Endothelial cell of umbilical vein (primary cell): ENCODE measurements around the gene FRS3. TPM values are rescaled to one million over a fixed set of nuclear protein-coding genes. Genes with fewer than 3 reads are reported as not detected.

Experiments
- BruUV-seq: library from RNA; stranded (reverse); fragments of 400-500 nt; replicated peaks from 2 replicates; lab custom pipeline; 2021; lab: Mats Ljungman, UMichigan
- CTCF ChIA-PET: fragments of 300-600, 350-600 bp; sonication (Branson Sonifier 250); formaldehyde crosslinking; loops from one replicate; lab custom pipeline; 2021; ENCODE audit warnings: antibody characterized with exemption, inconsistent platforms; lab: Charles Lee
- POLR2A ChIA-PET: fragments of 300-600, 350-600 bp; sonication (Branson Sonifier 250); formaldehyde crosslinking; loops from one replicate; lab custom pipeline; 2021; ENCODE audit warnings: antibody characterized with exemption, inconsistent platforms; lab: Charles Lee
- DNase-seq: peaks from one replicate; pipeline ENCODE4 v3.0.0-alpha.2; 2011; ENCODE audit warnings: low read depth, low spot score
- FAIRE-seq: peaks from 2 replicates; lab custom pipeline; 2011; peaks lifted over from hg19 to GRCh38; lab: Jason Lieb, UNC
- H2AFZ ChIP-seq: 2 replicates; pipeline ENCODE4 v1.6.0; 2012; ENCODE audit warnings: low read depth, low read length, control low read depth, inconsistent platforms
- H3K27ac ChIP-seq: 2 replicates; pipeline ENCODE4 v1.5.1; 2011; ENCODE audit warnings: low read depth, mild to moderate bottlenecking, control low read depth, low read length, moderate library complexity; ENCODE audit not compliant: insufficient read depth
- H3K27me3 ChIP-seq, 2 experiments: 2 replicates each; pipeline versions ENCODE4 v1.6.0 to v1.6.1; 2011; ENCODE audit warnings: low read length in 2 of 2, mixed read lengths in 1 of 2; ENCODE audit not compliant: control insufficient read depth in 2 of 2, insufficient read depth in 2 of 2
- H3K36me3 ChIP-seq, 2 experiments: 2 replicates in 1 of 2; 3 replicates in 1 of 2; pipeline ENCODE4 v1.5.1; 2011; ENCODE audit warnings: low read length in 2 of 2, mild to moderate bottlenecking in 1 of 2, moderate library complexity in 1 of 2; ENCODE audit not compliant: control insufficient read depth in 2 of 2, insufficient read depth in 2 of 2; ENCODE audit errors: extremely low read depth in 1 of 2
- H3K4me1 ChIP-seq: 3 replicates; pipeline ENCODE4 v1.5.1; 2011; ENCODE audit warnings: mild to moderate bottlenecking, low read length; ENCODE audit not compliant: control insufficient read depth, insufficient read depth; ENCODE audit errors: extremely low read depth
- H3K4me2 ChIP-seq: 2 replicates; pipeline ENCODE4 v1.6.1; 2011; ENCODE audit warnings: low read length, control low read depth, mixed read lengths; ENCODE audit not compliant: insufficient read depth
- H3K4me3 ChIP-seq, 3 experiments: fragments of 200-600 bp in 1 of 3; sonication (generic), shearing (Covaris generic) in 1 of 3; replicated peaks in 1 of 3; 2 replicates each; pipeline ENCODE4 v1.5.1; 2011 to 2016; ENCODE audit warnings: control low read depth in 3 of 3, low read length in 3 of 3, mild to moderate bottlenecking in 2 of 3, inconsistent platforms in 1 of 3, low read depth in 1 of 3, moderate library complexity in 1 of 3; ENCODE audit not compliant: insufficient read depth in 1 of 3
- H3K79me2 ChIP-seq: 2 replicates; pipeline ENCODE4 v1.6.0; 2012; ENCODE audit warnings: low read length, inconsistent platforms; ENCODE audit not compliant: control insufficient read depth, insufficient read depth
- H3K9ac ChIP-seq: replicated peaks from 2 replicates; pipeline ENCODE3; 2011; ENCODE audit warnings: low read length, control low read depth; ENCODE audit not compliant: insufficient read depth; ENCODE audit errors: extremely low read depth
- H3K9me1 ChIP-seq: replicated peaks from 3 replicates; pipeline ENCODE4 v1.6.0; 2011; ENCODE audit warnings: mild to moderate bottlenecking, low read length; ENCODE audit not compliant: control insufficient read depth, insufficient read depth; ENCODE audit errors: extremely low read depth
- H3K9me3 ChIP-seq: replicated peaks from 2 replicates; pipeline ENCODE4 v1.5.1; 2012; ENCODE audit warnings: low read length, inconsistent platforms; ENCODE audit not compliant: control insufficient read depth, insufficient read depth
- H4K20me1 ChIP-seq: replicated peaks from 2 replicates; pipeline ENCODE3; 2011; ENCODE audit warnings: mild to moderate bottlenecking, low read length; ENCODE audit not compliant: control insufficient read depth, insufficient read depth; ENCODE audit errors: extremely low read depth
- CTCF ChIP-seq, 2 donors: IDR thresholded peaks; 1 replicate in 1 of 2; 2 replicates in 1 of 2; pipeline ENCODE4 v1.5.1; 2011; ENCODE audit warnings: low read length in 2 of 2, mild to moderate bottlenecking in 2 of 2, moderate library complexity in 2 of 2, control low read depth in 1 of 2, inconsistent platforms in 1 of 2, low read depth in 1 of 2; ENCODE audit not compliant: insufficient read depth in 1 of 2; ENCODE audit errors: extremely low read depth in 1 of 2
- EZH2 ChIP-seq: IDR thresholded peaks from 2 replicates; pipeline ENCODE4 v1.6.1; 2012; ENCODE audit warnings: borderline replicate concordance, low read depth, mild to moderate bottlenecking, moderate library complexity, low read length, inconsistent platforms; ENCODE audit not compliant: severe bottlenecking
- FOS ChIP-seq: IDR thresholded peaks from 2 replicates; pipeline ENCODE4 v1.6.1; 2011; ENCODE audit warnings: mild to moderate bottlenecking, low read length, moderate library complexity, borderline replicate concordance; ENCODE audit not compliant: insufficient read depth
- GATA2 ChIP-seq: IDR thresholded peaks from 2 replicates; pipeline ENCODE4 v1.7.0; 2011; ENCODE audit warnings: low read depth, mild to moderate bottlenecking, moderate library complexity, mixed read lengths, low read length; ENCODE audit not compliant: insufficient read length, insufficient read depth
- JUN ChIP-seq: IDR thresholded peaks from 2 replicates; pipeline ENCODE4 v1.6.1; 2011; ENCODE audit warnings: borderline replicate concordance, low read depth; ENCODE audit not compliant: insufficient read length, insufficient read depth
- MAX ChIP-seq: IDR thresholded peaks from 2 replicates; pipeline ENCODE4 v1.6.1; 2011; ENCODE audit not compliant: insufficient read depth, insufficient read length
- MYC ChIP-seq: IDR thresholded peaks from one replicate; pipeline ENCODE4 v1.6.1; 2011; ENCODE audit warnings: mild to moderate bottlenecking, low read depth, low read length
- POLR2A ChIP-seq: IDR thresholded peaks from 2 replicates; pipeline ENCODE4 v1.6.1; 2012; ENCODE audit warnings: low read depth, mild to moderate bottlenecking, control low read depth, low read length
- POLR2AphosphoS5 ChIP-seq: IDR thresholded peaks from 2 replicates; pipeline ENCODE4 v1.6.1; 2012; ENCODE audit warnings: low read depth, mild to moderate bottlenecking, control low read depth, low read length, moderate library complexity; ENCODE audit not compliant: insufficient read depth
- dilution Hi-C: fragments of 300-500 bp; cut with MboI; formaldehyde crosslinking; loops from one replicate; pipeline ENCODE4 v1.15.0; 2019; ENCODE audit warnings: low sequenced_read_pairs; ENCODE audit not compliant: extremely low pct_ligation_motif_present
- intact Hi-C: fragments of 100-400 bp; cut with micrococcal nuclease; formaldehyde crosslinking; loops from one replicate; pipeline ENCODE4 v1.10.0; 2022
- polyA plus RNA-seq, 4 experiments: library from polyadenylated mRNA; depleted of rRNA in 3 of 4; stranded (reverse) in 3 of 4; unstranded in 1 of 4; fragments of >200 nt; gene quantifications; 2 replicates each; pipeline versions ENCODE4 v1.2.1 to v1.2.3, GENCODE V29; 2011 to 2012; ENCODE audit warnings: missing spikeins in 1 of 4
- total RNA-seq: library from RNA; stranded (reverse); gene quantifications from 2 replicates; pipeline ENCODE4 v1.2.3, GENCODE V29; 2021

The FRS3 gene
- total and polyA plus RNA-seq, 2 donors (not counting 3 experiments of a cell fraction or from before 2014, with no cell fraction given) = 5.2 to 5.3 TPM

- no peaks in the 10 kb centered on the region for H3K9me3 ChIP-seq
- H3K4me1 ChIP-seq = no peaks in the 10 kb centered on the region
- H3K36me3 ChIP-seq = peaks cover 0 to 2% of the 10 kb centered on the region in 2 experiments
- no peak for FAIRE-seq
- H2AFZ ChIP-seq = no peak overlapping the region
- H3K79me2 ChIP-seq = no peaks in the 10 kb centered on the region
- H4K20me1 ChIP-seq = no peaks in the 10 kb centered on the region
- H3K4me3 ChIP-seq = no peak overlapping the region
- POLR2A ChIA-PET = no interaction called here
- H3K4me2 ChIP-seq = no peak overlapping the region
- dilution Hi-C loops (no loop called here), intact Hi-C loops (no loop called here)
- BruUV-seq = no TSS peak
- no peak overlapping the region for H3K9ac ChIP-seq
- TF ChIP-seq EZH2 (no peak), POLR2A (no peak), MYC (no peak), MAX (no peak), JUN (no peak), CTCF (IDR thresholded peaks at IDR 0.05; ENCODE audit: extremely low read depth in 1 of 2, insufficient read depth in 1 of 2, low read depth in 1 of 2, low read length in 2 of 2) (no peak), GATA2 (no peak), POLR2AphosphoS5 (no peak), FOS (no peak)
- CTCF ChIA-PET = interaction anchor here (0.8 to 1.5 kb wide), 5 partner anchors 12 to 245 kb away, joined by 3 to 8 read pairs (median 3); partner anchors contain the start of genes BYSL, MED20 and TOMM6
- no peak for DNase-seq
- H3K9me1 ChIP-seq = no peaks in the 10 kb centered on the region
- no peaks in the 10 kb centered on the region for H3K27me3 ChIP-seq
- H3K27ac ChIP-seq = no peak overlapping the region
Measured at GRCh38 chr6:41799559-41799911, 19.8 kb upstream of the FRS3 start.
